Measurements from ENCODE around the gene DDX39A.

The DDX39A gene

GRCh38 chr19:14395710-14396336 is 23.3 kb downstream of the DDX39A start:
- TF ChIP-seq CTCF (IDR thresholded peaks at IDR 0.05; ENCODE audit: insufficient read depth, low read length, poor library complexity, severe bottlenecking), result no peak
- Histone ChIP-seq H3K36me3 (ENCODE audit: control insufficient read depth, insufficient read depth, low read length) (peaks cover 28% of the 10 kb centered on the region), H3K4me3 (replicated peaks; ENCODE audit: low read depth, low read length) (no peak overlapping the region), H3K27me3 (replicated peaks; ENCODE audit: control insufficient read depth, insufficient read depth, low read length) (no peaks in the 10 kb centered on the region)
- DNase-seq (ENCODE audit: extremely low read depth, insufficient read length), result no peak

GRCh38 chr19:14395262-14395661 is 23.9 kb downstream of the DDX39A start:
- DNase-seq (ENCODE audit: extremely low read depth, insufficient read length), result no peak
- H3K27me3 ChIP-seq (replicated peaks; ENCODE audit: control insufficient read depth, insufficient read depth, low read length), result no peaks in the 10 kb centered on the region
- H3K4me3 ChIP-seq (replicated peaks; ENCODE audit: low read depth, low read length), result no peak overlapping the region
- peaks cover 30% of the 10 kb centered on the region for H3K36me3 ChIP-seq (ENCODE audit: control insufficient read depth, insufficient read depth, low read length)
- no peak for TF ChIP-seq CTCF (IDR thresholded peaks at IDR 0.05; ENCODE audit: insufficient read depth, low read length, poor library complexity, severe bottlenecking)

- Histone ChIP-seq H3K36me3 (ENCODE audit: control insufficient read depth, insufficient read depth, low read length) (peaks cover 30% of the 10 kb centered on the region), H3K27me3 (replicated peaks; ENCODE audit: control insufficient read depth, insufficient read depth, low read length) (no peaks in the 10 kb centered on the region)
- no peak for TF ChIP-seq CTCF (IDR thresholded peaks at IDR 0.05; ENCODE audit: insufficient read depth, low read length, poor library complexity, severe bottlenecking)
Measured at GRCh38 chr19:14394167-14394566, 25.0 kb downstream of the DDX39A start.

GRCh38 chr19:14393329-14393728 is 25.8 kb downstream of the DDX39A start:
- DNase-seq (ENCODE audit: extremely low read depth, insufficient read length), result no peak
- no peak for TF ChIP-seq CTCF (IDR thresholded peaks at IDR 0.05; ENCODE audit: insufficient read depth, low read length, poor library complexity, severe bottlenecking)
- H3K27me3 ChIP-seq (replicated peaks; ENCODE audit: control insufficient read depth, insufficient read depth, low read length), result no peaks in the 10 kb centered on the region
- no peak overlapping the region for H3K4me3 ChIP-seq (replicated peaks; ENCODE audit: low read depth, low read length)
- H3K36me3 ChIP-seq (ENCODE audit: control insufficient read depth, insufficient read depth, low read length), result peaks cover 30% of the 10 kb centered on the region

More at GRCh38 chr19:14394167-14394566, 25.0 kb downstream of the DDX39A start:
- no peak for DNase-seq (ENCODE audit: extremely low read depth, insufficient read length)
- no peak overlapping the region for H3K4me3 ChIP-seq (replicated peaks; ENCODE audit: low read depth, low read length)

GRCh38 chr19:14391156-14391821 is 27.9 kb downstream of the DDX39A start:
- H3K4me3 ChIP-seq (replicated peaks; ENCODE audit: low read depth, low read length), result no peak overlapping the region
- H3K27me3 ChIP-seq (replicated peaks; ENCODE audit: control insufficient read depth, insufficient read depth, low read length), result no peaks in the 10 kb centered on the region
- peaks cover 26% of the 10 kb centered on the region for H3K36me3 ChIP-seq (ENCODE audit: control insufficient read depth, insufficient read depth, low read length)
- DNase-seq (ENCODE audit: extremely low read depth, insufficient read length), result no peak
- no peak for TF ChIP-seq CTCF (IDR thresholded peaks at IDR 0.05; ENCODE audit: insufficient read depth, low read length, poor library complexity, severe bottlenecking)

Measured in GM06990 (cell line).